AG20443 (cell line): ENCODE measurements around the gene CBFA2T3.
"Not testable (repeated sequence)": the region's sequence is repeated elsewhere in the genome, so short reads cannot be mapped to it uniquely, and the experiment has no call there.

Experiments
- DNase-seq: peaks from one replicate; pipeline ENCODE4 v3.0.0; 2012; ENCODE audit warnings: low spot score, mixed read lengths

The CBFA2T3 gene

DNA sequence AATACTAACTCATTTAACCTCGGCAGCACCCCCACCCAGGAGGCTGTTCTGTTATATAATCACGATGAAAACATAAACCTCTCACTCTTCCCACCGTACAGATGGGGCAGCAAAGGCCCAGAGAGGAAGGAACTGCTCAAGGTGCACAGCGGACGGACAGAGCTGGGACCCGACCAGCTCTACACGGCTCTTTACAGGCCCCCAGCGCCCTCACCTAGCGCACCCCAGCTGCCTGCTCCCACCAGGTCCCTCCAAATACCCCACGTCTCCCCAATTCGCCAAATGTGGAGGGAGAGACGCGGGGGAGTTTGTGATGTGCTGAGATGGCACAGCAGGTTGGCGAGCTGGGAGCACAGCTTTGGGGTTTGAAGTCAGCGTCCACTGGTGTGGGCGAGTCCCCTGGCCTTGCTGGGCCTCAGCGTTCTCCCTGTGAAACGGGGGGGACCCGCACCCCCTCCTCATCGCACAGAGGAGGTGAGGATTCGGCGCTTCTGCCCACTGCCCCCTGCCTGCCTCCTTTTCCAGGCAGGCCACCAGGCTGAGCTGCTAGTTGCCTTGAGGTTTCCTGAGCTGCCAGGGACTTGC is 54.1 kb downstream of the CBFA2T3 start:
- no peak for DNase-seq

DNA sequence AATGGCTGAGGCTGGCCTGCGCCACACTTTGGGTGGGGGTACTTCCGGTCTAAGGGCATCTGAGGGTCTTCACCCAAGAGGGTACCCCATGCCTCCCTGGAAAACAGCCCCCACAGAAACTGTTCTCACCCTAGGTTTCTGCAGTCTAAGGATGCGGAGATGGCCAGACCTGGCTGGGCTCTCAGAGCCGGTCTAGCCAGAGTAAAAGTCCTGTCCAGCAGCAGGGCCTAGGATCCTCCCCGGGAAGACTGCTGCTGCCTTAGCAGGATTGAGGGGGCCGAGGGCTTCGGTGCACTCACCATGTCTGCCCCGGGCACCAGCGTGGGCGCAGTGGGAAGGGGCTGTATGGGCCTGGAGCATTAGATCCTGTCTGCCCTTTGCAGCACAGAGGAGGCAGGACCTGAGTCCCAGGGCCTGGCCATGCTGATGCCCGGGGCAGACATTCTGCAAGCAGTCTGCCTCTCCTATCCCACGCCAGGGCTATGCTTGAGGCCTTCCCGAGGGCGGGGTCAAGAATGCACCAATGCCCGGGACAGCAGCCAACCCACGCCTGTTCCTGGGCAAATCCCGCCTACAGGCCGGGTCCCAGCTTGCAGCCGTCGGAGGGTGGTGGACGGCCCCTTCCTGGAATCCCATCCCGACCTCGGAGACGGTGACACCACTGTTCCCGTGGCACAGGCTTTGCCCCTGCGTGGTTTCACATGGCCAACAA is 54.7 kb downstream of the CBFA2T3 start:
- peak; percentile 93 for DNase-seq

DNA sequence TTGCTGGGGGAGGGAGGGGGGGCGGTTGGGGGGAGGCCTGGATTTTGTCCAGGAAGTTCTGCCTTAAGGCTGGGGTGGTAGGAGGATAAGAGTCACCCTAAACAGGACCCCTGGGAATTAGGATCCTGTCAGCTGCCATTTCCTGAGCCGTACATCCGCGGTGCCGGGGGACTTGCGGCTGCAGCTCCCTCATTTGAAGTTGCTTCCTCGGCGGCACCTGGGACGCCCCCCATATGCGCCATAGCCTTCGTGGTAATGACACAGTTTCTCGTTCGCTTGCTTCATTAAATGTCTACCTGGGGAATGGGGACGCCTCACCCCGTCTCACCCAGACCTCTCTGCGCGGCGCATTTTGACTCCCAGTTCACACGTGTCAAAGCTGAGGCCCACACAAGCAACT is 55.4 kb downstream of the CBFA2T3 start:
- no peak for DNase-seq

DNA sequence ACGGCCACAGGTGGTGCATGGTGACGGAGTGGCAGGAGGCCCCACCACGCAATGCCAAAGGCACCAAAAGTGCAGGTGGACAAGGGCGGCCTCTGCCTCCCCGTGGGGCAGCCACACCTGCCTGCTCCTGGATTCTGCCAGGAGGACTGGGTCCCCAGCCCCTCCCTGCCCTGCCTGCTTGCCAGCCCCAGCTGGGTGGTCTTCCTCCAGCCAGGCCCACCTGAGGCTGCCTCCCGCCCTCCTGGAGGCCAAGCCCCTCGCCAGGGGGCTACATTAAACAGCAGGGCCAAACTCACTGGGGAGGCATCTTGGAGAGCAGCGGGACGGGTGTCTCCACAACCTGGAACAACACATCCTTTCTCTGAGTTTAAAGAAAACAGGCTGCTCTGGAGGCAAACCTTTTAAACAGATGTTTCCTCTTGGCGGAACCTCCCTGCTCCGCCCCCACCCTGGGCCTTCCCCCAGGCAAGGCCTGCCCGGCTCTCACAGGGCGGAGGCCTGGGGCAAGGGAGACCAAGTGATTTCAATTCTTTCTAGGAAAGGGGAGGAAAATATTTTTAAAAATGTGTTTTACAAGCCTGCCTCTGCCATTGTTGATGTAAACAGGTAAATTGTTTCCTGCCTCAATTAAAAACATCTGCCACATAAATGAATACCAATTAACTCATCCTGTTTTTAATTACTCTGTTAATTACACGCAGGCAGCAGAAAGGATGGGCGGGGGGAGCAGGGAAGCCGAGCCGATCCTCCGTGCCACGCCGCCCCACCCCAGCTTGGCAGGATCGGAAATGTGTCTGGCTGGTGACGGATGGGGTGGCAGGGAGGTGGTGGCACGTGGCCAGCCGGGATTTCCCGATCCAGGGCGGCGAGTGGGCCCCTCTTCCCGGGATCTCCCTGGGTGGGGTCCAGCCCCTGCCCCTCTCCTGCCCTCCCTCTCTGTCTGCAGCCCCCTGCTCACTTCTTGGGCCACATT is 56.1 kb downstream of the CBFA2T3 start:
- DNase-seq, result peak; percentile 93

DNA sequence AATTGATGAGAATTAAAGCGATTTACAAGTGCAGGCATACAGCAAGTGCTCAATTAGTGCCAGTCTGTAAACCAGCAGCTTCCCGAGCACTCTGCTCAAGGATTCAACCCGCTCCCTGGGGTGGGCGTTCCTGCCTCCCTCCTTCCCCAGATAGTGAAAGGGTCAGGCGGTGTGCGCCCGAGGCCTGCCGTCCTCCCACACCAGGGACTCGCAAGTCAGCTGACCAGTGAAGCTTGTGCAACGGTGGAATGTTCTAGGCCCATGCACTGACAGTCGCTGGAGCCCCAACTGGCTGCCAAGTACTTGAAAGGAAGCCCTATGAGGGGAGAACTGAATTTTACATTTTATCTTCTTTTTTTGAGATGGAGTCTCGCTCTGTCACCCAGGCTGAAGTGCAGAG is 57.1 kb downstream of the CBFA2T3 start:
- no peak for DNase-seq

DNA sequence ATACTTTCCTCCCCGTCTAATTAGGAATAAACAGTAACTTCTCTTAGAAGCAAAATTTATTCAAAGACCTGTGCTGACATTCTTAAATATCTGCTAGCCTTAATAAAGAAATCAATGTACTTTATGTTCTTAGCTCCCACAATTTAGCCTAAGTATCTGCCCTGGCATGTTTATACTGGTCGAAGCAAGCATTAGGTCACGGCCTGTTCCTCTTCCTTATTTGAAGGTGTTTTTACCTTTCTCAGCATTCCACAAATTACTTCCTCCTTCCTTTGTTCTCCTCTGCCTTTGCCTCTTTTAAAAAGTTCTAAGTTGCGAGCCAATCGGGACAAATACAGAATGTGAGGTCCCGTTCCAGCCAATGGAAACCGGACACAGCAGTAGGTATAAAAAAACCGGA is 58.1 kb downstream of the CBFA2T3 start:
- DNase-seq, result not testable (repeated sequence)

DNA sequence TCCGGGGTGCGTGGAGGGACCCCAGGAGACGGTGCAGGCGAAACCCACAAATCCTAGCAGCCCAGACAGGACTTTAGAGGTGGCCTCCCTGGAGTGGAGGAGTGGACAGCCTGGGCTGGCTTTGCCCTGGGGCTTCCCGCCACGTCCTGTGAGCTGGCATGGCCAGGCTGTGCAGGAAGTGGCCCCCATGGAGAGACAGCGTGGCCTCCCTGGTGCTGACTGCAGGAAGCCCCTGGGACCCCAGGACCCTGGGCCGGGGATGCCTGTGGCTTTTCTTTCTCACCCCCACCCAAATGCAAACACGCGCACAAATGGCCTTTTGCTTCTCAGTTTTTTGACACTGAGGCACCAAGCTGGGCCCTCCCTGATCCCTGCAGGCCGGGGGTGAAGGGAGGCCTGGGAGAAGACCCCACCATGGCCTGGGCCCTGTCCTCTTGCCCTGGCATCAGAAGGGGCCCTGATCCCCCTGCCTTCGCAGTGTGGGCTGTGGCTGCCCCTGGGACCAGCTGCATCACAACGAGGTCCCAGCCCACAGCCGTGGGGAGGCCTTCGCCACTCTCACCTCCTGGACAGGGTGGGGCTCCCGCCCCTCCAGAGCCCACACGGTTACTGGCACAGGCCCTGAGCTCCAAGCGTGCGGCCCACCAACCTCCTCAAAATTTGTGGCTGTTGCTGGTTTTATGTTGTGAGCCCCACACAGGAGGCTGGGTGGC is 58.9 kb downstream of the CBFA2T3 start:
- DNase-seq, result no peak

DNA sequence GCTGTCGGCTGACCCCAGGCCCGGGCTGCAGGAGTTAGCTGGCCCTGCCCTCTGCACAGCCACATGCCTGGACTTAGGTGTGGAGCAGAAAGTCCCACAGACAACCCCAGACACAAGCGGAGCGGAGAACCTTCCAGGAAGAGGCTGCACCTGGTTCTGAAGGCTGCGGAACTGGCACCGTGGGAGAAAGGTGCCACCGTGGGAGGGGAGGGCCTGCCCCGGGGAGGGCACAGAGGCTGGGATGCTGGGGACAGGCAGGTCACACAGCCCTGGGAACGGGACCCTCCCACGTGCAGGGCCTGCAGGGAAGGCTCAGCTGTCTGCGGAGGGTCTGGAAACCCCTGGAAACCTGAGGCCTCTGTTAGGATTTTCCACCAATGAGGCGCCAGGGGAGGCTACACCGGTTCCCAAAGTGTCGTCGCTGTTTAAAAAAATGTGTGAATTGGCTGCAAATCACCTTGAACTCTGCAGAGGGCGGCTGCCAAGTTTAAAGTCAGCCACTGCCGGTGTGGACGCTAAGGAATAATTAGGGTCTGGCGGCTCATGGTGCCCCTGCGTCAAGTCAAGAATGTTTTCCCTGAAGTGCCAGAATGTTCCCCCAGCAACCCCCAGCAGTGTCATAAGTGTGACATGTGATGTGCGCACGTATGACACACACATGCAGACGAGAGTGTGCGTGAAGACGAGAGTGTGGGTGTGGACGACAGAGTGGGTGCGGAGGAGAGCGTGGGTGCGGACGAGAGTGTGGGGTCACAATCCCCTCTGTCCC is 59.7 kb downstream of the CBFA2T3 start:
- DNase-seq, result no peak

DNA sequence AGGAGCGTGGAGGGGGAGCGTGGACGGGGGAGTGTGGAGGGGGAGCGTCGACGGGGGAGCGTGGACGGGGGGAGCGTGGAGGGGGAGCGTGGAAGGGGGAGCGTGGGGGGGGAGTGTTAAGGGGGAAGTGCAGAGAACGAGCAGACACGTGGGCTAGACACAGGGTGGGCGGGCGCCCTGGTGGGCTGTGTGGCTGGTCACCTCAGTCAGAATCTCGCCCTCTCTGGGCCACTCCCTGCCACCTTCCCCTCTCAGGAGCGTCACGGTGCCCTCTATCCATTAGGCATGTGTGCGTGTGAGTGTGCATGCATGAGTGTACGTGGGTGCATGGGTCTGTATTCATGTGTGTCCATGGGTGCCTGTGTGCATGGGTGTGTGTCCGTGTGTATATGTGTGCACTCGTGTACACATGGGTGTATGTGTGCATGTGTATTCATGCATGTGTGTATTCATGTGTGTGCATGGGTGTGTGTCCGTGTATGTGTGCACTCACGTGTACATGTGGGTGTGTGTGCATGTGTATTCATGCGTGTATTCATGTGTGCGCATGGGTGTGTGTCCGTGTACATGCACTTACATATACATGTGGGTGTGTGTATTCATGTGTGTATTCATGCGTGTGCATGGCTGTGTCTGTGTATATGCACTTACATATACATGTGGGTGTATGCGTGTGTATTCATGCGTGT is 61.2 kb downstream of the CBFA2T3 start:
- DNase-seq, result no peak

DNA sequence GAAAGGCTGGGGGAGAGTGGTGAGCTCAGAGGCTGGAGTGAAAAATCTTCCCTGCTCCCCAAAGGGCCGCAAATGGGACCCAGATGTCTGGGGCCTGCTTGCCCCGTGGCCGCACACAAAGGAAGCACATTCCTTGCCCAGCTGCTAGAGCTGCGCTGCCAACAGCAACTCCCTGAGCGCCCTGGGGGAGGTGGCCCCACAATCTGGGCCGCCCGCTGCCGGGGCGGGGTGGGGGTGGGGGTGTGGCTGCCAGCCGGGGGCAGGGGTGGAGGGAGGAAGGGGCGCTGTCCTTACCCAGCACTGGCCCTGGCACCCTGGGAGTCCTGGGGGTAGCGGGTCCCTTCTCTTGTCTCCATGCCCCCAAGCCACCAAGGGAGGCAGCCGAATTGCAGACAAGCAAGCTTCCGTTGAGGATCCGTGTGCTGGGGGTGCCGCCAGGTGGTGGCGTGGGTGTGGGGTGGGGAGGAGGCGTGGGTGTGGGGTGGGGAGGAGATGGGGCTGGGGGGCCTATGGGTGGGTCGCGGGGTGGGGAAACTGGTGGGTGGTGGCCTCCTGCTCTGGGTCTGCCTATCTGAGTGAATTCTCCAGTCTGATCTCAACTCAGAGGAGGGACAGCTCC is 62.1 kb downstream of the CBFA2T3 start:
- peak; percentile 94 for DNase-seq

DNA sequence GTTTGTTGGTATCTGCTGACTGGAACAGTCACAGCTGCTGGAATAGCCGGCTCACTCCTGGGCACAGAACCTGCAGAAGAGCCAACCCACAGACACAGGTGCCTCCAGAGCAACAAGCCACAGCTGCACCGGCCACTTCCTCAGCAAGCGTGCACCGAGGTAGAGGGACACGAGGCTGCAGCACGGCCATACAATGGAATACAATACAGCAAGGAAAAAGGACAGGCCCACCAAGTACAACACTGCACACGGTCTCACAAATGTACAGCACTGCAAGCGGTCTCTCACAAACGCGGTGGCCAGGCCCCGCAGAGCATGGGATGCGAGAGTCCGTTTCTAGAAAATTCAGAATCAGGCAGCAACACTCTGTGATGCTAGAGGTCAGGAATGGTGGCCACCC is 63.1 kb downstream of the CBFA2T3 start:
- no peak for DNase-seq

DNA sequence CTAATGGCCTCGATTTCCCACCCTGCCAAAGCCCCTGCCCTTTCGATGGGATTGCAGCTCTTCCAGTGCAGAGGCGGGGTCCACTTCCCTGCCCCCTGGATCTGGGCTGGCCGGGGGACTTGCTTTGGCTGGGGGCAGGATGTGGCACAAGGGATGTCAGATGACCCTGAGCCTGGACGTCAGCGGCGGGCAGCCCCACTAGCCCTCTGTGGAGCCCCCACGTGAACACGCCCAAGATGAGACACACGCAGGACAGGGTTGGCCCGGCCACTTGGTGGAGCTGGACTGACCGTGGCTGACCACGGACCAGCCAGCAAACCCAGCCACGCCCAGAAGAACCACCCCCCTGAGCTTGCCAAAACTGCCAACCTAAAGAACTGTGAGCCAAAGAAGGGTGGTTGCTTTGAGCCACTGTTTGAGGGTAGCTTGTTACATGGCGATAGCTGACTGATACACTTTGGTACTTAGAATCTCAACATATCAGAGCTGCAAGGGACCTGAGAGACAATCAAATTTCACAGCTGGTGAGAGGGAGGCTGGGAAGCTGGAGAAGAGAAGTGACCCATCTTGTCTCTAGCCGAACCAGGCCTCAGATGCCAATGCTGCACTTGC is 63.9 kb downstream of the CBFA2T3 start:
- no peak for DNase-seq

DNA sequence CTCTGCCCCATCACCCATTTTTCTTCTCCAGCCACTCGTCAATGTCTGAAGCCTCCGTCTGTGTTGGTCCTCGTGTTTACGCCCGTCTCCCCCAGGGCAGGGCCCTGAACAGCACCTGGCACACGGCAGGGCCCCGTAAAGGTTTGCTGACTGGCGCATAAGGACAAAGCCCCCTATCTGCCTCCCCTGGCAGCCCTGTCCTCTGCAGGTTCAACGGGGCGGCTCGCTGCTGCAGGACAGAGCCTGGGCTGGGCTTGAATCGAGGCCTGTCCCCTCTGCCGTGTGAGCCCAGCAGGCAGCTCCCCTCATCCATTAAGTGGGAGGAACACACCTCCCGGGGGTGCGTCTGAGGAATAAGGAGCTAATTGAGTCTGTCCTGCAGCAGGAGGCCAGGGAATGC is 64.5 kb downstream of the CBFA2T3 start:
- DNase-seq, result no peak

DNA sequence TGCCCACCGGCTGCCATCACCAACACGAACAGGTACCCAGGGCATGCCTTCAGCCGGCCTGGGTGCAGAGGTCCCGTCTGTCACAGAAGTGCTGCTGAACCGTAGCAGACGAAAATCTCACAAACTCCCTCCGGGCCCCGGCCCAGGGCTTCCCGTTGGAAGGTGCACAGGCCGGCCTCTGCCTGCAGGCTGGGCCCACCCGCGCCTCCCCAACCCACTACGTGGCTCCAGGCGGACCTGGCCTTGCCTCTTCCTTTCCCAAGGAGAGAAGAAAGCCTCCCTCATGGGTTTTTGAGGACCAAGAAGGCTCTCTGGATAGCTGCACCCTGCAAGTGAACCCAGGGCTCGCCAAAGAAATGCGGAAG is 65.1 kb downstream of the CBFA2T3 start:
- DNase-seq, result no peak

DNA sequence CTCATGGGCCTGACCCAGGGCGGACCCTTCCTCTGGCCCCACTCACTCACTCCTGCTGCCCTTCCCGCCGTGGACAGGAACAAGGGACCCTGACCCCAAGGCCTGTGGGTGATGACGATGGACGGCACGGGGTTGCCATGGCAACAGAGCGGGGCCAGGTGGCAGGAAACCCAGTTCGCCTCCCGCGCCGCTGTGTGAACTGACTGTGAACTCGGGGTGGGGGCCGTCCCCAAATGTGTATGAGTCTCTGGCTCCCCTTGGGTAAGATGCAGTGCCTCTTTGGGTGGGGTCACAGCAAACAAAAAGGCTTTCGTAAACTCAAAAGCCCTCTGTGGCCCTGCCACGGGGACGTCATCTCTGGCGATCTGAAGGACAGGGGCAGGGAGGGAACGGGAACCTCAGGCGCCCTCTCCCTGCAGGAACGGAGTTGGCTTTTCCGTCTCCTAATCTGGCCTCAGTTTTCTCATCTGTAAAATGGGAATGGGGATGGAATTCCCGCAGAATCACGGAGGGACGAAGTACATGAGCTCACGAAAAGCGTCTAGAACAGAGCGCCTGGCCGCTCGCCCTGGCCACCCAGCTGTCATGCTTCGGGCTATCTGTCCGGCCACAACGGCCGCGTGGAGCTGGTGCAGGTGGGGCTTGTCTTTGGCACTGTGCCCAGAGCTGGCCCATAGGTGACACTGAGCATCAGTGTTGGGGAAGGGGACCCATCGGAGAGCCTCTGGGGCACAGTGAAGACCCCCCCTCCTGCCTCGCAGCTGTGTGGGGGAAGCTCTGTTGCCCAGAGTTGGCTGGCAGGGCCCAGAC is 65.7 kb downstream of the CBFA2T3 start:
- DNase-seq, result no peak

DNA sequence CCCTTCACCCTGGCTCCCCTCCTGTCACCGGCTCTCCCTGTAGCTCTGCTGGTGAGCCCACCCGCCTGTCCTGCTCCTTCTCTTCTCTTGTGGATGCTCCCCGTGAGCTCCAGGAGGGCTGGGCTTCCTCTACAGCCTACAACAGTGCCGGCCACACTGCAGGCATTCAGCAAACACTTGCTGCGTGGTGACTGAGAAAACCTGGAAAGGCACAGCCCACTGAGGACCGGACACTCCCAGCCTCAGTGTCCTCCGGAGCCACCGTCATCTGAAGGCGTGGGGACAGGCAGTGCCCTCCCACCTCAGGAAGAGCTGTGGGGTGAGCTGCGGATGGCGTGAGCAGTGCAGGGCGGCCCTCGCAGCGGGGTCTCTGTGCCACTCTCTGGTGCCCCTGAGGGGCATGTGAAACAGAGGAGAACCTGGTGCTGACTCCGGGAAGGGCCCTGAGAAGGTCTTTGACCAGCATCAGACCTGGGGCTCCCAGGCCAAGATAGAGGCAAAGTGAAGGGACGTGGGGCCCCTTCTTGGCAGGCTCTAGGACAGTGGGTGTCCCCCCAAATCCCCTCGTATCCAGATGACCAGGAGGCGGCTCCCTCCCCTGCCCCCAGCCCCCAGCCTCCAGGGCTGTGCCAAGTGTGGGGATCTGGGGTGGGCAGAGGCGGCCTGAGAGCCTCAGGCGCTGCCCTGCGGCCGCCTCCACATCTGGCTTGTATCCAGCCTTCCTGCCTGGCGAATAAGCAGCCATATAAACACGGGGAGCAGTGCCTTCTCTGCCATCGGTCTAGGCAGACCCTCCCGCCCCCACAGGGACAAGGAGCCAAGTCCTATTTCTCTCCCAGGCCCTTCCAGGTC is 66.5 kb downstream of the CBFA2T3 start:
- no peak for DNase-seq

DNA sequence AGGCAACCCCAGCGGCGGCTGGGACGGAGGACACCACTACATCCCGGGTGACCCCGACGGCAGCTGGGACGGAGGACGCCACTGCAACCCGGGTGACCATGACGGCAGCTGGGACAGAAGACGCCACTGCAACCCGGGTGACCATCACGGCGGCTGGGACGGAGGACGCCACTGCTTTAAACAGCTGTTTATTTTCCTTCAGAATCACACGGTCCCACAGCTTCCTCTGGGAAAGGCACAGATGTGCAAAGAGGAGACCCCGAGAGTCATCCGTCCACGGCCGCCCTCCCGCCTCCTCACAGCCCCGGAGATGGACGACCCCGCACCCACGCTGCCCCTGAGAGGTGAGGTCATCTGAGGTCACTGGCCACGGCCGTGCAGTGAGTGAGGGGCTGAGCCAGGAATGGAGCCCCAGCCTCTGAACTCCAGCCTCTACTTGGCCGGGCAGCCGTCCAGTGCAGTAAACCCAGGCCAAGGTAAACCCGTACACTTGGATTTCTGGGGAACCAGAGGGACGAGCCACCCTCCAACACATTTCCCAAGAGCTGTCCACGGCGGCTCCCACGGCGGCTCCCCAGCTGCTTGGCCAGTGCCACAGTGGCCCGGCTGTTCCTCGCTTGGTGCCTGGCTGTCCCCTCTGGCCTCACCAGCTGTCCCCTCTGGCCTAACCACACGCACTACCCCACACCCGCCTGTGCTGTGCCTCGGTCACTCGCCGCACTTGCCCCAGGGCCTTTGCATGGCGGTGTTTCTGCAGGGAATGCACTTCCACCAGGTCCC is 67.4 kb downstream of the CBFA2T3 start:
- DNase-seq, result no peak
